ENCODE measurements around the gene NPFF.
"Not testable (repeated sequence)": the region's sequence is repeated elsewhere in the genome, so short reads cannot be mapped to it uniquely, and the experiment has no call there.

Gene NPFF

DNA sequence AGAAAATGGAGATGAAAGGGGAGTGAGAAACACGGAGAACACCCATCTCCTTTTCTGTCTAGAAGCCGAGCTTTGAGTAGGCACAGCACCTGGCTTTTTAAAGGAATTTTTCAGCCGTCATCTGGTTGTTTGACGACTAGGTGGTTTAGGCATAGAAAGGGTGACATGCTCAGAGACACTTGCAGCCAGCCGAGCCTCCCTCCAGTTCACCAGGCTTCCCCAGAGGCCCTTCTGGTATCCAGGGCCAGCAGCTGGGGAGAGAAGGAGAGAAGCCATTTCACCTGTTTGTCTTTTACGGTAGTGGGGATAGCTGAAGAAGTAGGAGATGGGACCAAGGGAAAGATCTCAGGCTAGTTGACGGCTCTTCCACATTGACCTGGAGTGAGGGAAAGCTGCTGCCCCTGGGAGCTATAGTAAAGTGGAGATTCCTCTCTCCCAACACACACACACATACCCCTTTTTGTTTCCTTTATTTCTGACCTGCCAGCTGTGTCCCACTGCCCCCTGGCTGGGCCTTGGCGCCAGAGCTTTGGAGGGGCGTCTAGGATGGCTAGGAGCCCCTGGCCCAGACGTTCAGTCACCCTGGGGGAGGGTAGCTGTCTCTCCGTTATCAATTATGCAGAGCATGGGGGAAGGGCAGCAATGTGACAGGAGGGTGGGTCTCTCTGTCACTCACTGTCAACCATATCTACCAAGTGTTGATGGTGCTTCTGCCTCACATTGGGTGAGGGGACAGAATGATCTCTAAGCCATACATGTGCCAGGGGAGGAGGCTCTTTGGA, 13.5 kb downstream of the NPFF start:
- DNase-seq, result no peak

GRCh38 chr12:53492830-53493609, 14.3 kb downstream of the NPFF start:
- DNase-seq, result peak; percentile 79

DNA sequence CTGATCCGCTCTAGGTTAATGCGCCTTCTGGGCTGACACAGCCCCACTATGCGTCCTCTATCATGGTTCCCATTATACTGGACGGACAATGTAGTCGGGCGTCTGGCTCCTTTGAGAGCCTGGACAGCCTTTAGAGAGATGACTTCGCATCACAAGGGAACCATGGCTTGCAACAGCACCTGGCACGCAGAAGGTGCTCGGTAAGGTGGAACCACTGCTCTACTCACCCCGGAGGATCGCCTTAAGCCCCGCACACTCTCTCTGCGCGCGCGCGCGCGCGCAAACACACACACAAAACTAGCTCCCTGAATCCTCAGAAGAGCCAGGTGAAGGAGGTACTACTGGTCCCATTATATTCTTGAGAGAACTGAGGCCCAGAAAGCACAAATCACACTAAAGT, 15.1 kb downstream of the NPFF start:
- no peak for DNase-seq

DNA sequence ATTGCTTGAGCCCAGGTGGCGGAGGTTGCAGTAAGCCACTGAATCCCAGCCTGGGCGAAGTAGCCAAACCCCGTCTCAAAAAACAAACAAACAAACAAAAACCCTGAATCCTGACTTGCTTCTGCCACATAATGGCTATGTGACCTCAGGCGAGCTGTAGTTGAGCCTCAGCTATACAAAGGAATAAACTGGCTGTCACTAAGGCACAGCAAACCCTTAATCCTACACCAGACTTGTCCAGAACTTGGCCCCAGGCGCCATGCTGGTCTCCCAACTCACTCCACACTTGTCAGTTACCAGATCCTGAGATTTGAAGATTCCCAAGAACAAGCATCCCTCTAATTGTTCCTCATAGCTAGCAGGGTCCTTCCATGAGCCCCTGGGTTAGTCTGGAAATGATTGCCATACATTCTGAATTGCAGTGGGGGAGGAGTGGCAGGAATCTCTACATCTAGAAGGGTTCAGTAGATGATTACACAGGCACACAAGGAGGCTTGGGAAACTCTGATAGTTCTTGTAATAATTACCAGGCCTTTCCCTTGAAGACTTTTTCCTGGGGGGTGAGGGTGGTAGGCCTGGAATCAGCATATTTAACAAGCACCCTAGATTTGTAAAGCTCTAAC, 17.9 kb downstream of the NPFF start:
- no peak for DNase-seq

GRCh38 chr12:53486736-53487487, 20.4 kb downstream of the NPFF start:
- DNase-seq, result no peak

- no peak for DNase-seq
These were observed 21.1 kb downstream of the NPFF start for GRCh38 chr12:53485955-53486735.

DNA sequence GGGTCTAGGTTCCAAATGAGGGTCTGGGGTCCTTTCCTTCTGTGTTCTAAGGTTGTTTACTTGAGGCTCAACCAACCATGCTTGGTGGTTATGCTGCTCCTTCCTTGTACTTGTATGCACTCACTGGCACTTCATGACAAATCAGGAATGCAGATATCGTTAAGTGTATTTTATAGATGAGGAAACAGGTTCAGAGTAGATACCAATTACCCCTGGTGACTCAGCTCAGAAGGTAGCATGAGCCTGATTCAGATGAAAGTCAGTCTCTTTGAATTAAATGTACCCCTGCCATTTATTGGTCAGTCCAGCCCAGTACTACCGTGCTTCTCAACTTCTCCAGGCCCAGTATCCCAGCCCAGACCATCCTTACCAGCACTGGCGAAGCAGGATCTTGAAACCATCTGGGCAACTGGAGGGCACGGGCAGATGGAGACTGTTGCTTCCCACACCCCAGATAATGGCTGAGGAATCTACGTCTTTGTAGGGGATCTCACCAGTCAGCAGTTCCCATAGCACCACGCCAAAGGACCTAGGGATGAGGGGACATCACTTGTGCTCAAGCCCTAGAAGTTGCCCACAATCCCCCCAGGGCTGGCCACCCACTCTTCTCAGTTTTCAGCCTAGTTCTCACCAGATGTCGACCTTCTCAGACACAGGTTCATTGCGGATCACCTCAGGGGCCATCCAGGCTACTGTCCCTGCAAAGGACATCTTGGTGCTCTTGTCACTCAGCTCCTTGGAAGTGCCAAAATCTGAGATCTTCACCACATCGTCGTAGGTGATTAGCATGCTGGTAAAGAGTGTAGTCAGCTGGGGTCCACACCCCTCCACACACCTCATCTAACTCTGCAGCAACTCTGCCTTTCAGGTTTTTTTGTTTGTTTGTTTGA, 22.4 kb downstream of the NPFF start:
- no peak for DNase-seq

GRCh38 chr12:53483979-53484377, 23.3 kb downstream of the NPFF start:
- DNase-seq, result no peak

GRCh38 chr12:53483225-53483978, 23.9 kb downstream of the NPFF start:
- no peak for DNase-seq

GRCh38 chr12:53482626-53483168, 24.6 kb downstream of the NPFF start:
- DNase-seq, result no peak

GRCh38 chr12:53481939-53482586, 25.2 kb downstream of the NPFF start:
- no peak for DNase-seq

DNA sequence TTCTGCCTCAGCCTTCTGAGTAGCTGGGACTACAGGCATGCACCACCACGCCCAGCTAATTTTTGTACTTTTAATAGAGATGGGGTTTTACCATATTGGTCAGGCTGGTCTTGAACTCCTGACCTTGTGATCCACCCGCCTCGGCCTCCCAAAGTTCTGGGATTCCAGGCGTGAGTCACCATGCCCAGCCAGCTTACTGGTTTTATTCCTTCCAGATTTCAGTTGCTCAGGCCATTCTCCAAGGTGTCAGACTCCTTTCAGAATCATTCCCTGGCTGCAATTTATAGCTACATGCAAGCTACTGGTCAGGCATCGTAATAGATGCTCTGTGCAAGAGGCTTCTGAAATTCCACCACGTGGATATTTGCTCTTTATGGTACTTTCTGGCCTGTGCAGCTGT, 25.8 kb downstream of the NPFF start:
- DNase-seq, result not testable (repeated sequence)

DNA sequence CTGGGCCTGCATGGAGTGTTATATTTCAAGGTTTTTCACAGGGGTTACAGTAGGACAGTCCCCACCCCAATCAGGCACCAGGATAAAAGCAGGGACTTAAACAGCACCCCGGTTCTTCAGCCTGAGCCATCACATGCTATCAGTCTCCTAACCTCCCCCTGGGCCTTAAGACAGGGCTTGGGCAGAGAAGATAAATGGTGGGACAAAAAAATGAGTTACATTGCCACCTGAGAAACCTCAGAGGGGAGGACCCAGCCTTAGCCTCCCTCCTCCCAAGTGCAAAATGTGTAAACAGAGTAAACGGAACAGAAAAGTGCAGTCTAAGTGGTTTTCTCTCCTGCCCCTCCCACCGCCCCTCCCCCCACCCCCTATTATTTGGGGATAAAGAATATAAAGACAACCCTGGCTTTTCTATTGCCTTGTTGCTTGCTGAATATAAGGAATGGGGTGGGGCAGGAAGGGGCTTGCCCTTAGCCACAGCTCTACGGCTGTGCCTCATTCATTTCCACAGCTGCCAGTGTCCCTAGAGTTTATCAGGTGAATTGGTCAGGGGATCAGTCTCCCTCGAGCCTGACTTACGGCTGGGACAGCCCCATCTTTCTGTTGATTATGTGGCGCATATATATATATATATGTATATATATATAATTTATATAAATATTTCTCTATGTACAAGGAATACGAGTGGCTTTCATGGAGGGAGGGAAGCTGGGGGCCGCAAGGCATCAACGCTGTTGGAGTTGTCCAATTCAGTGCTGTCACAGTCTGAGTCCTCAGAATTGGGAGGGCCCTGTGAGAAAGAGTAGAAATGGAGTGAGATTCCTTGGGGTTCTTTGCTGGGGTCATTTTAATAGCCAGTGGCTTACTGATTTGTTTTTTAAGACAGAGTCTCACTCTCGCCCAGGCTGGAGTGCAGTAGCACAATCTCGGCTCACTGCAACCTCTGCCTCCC, 26.5 kb downstream of the NPFF start:
- no peak for DNase-seq

DNA sequence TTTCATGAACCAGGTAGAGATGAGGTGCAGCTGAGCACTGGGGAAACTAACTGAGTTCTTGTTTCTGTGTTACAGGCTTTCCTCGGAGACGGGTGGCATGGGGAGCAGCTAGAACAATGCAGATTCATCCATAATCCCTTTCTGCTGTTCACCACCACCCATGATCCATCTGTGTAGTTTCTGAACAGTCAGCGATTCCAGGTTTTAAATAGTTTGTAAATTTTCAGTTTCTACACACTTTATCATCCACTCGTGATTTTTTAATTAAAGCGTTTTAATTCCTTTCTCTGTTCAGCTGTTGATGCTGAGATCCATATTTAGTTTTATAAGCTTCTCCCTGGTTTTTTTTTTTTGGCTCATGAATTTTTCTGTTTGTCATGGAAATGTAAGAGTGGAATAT, 28.0 kb downstream of the NPFF start:
- DNase-seq, result no peak

- DNase-seq, result no peak
These were observed 28.4 kb downstream of the NPFF start for GRCh38 chr12:53478865-53479264.

DNA sequence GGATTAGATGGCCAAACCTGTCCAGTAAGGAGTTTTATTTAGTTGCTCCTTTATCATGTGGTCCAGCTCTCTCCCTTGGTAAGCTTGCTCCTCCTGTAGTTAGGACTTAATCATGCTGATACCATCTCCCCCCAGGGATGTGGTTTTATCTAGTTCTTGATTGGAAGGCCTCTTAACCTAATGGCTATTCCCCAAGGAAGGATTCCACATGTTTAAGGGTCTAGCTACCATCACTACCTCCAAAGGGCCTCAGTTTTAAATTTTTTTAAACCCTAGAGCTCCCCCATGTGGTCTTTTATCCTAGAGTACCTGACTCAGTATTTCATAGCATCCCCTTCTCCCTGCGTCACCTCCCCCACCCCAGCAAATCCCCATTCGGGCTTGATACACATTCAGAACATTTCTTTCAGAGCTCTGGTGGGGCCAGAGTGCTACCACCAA, 30.5 kb downstream of the NPFF start:
- no peak for DNase-seq

DNA sequence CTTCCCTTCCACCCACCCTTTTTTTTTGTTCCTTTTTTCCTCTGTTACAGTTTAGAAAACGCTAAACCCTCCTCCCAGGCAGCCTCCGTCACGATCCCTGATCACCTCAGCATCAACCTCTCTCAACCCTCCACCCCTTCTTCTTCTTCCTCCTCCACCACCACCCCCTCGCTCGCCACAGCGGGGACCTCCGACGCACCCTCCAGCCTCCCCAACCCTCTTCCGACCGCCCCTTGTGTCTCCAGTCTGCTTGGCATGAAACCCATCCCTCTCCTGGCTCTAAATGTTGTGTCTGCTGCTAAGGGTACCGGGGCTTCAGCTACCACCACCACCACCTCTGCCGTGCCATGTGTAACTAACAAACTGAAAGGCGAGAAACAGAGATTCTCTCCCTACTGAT, 32.5 kb downstream of the NPFF start:
- DNase-seq, result no peak

- DNase-seq, result no peak
These were observed 33.2 kb downstream of the NPFF start for GRCh38 chr12:53474077-53474476.
